DOHH2 (cell line): Measurements from ENCODE around the gene ZNFX1.

Source experiments
- H3F3A ChIP-seq: fragments of 200-600 bp; sonication (generic), shearing (Covaris generic); 2 replicates; pipeline ENCODE4 v1.6.0; 2016; ENCODE audit warnings: antibody characterized with exemption, mild to moderate bottlenecking; ENCODE audit not compliant: control insufficient read depth, insufficient read depth
- H3K27ac ChIP-seq: fragments of 200-600 bp; sonication (generic); 2 replicates; pipeline ENCODE4 v1.5.1; 2014; ENCODE audit warnings: low read depth, mild to moderate bottlenecking, low read length, moderate library complexity
- H3K27me3 ChIP-seq: fragments of 200-600 bp; sonication (generic); 2 replicates; pipeline ENCODE4 v1.6.1; 2014; ENCODE audit warnings: mild to moderate bottlenecking, low read length, mixed read lengths; ENCODE audit not compliant: control insufficient read depth
- H3K36me3 ChIP-seq: fragments of 200-600 bp; sonication (generic); 2 replicates; pipeline ENCODE4 v1.6.1; 2014; ENCODE audit warnings: mild to moderate bottlenecking, low read length, moderate library complexity, mixed read lengths; ENCODE audit not compliant: control insufficient read depth
- H3K4me1 ChIP-seq: fragments of 200-600 bp; sonication (generic); 2 replicates; pipeline ENCODE4 v1.6.1; 2014; ENCODE audit warnings: mild to moderate bottlenecking, low read length, mixed read lengths; ENCODE audit not compliant: control insufficient read depth
- H3K4me2 ChIP-seq: fragments of 200-600 bp; sonication (generic); 2 replicates; pipeline ENCODE4 v1.6.0; 2014; ENCODE audit warnings: mild to moderate bottlenecking, low read length, moderate library complexity
- H3K4me3 ChIP-seq: fragments of 200-600 bp; sonication (generic); 2 replicates; pipeline ENCODE4 v1.5.1; 2014; ENCODE audit warnings: mild to moderate bottlenecking, low read length, mixed read lengths
- H3K79me2 ChIP-seq: fragments of 200-600 bp; sonication (generic); 2 replicates; pipeline ENCODE4 v1.6.1; 2014; ENCODE audit warnings: mild to moderate bottlenecking, low read length, mixed read lengths; ENCODE audit not compliant: control insufficient read depth
- H3K9me2 ChIP-seq: fragments of 200-600 bp; sonication (generic); replicated peaks from 2 replicates; pipeline ENCODE4 v1.6.1; 2014; ENCODE audit warnings: mild to moderate bottlenecking, low read length, mixed read lengths; ENCODE audit not compliant: control insufficient read depth
- H3K9me3 ChIP-seq: fragments of 200-600 bp; sonication (generic); 2 replicates; pipeline ENCODE4 v1.6.1; 2014; ENCODE audit warnings: antibody characterized with exemption, low read length, mixed read lengths; ENCODE audit not compliant: control insufficient read depth, insufficient read depth
- H4K20me1 ChIP-seq: fragments of 200-600 bp; sonication (generic); 2 replicates; pipeline ENCODE4 v1.6.0; 2014; ENCODE audit warnings: low read depth, mild to moderate bottlenecking, antibody characterized with exemption, low read length, moderate library complexity; ENCODE audit not compliant: control insufficient read depth, insufficient read depth
- EZH2phosphoT487 ChIP-seq: fragments of 200-600 bp; sonication (generic); IDR thresholded peaks from 2 replicates; pipeline ENCODE4 v1.6.1; 2017; ENCODE audit warnings: borderline replicate concordance, mild to moderate bottlenecking, antibody characterized with exemption, low read length, moderate library complexity, mixed read lengths
- TF ChIP-seq, protein P1 (sequence below): fragments of 200-600 bp; sonication (generic); IDR thresholded peaks from one replicate; pipeline ENCODE4 v1.5.1; 2014; ENCODE audit warnings: antibody characterized with exemption, mild to moderate bottlenecking, low read depth, low read length; ENCODE audit not compliant: poor library complexity, severe bottlenecking

The ZNFX1 gene

DNA sequence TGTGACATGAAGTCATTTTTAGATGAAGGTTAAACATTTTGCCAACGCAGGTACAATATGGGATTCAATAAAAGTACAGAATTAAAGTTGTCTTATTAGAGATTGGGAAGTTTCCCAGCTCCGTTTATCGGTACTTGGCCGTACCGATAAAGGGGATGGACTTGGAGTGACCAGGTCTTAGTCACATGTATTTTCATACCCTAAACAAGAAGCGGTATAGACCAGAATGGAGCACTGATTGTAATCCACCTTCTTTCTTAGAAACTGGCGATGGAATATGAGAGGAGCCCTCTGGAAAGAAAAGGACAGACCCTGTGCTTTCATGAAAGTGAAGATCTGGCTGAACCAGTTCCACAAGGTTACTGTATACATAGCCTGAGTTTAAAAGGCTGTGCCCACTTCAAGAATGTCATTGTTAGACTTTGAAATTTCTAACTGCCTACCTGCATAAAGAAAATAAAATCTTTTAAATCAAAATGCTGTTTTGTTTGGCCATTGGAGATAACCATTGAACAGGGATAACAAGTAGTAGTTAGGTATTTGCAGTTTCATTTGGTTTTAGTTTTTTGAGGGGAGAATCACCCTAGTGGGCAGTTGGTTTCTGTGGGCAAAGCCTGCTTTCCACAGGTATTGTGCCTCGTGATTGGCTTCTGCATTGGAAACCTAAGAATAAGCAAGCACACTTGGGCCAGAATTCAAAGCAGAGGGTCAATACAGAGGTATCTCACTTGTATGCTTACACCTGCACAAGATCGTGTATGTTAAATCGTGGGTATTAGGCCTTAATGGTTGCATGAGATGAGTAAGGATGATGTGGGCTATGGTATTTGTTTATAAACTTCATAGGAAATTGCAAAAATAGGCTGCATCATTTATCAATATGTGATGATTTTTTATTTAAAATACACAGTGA lies 11.2 kb upstream of the ZNFX1 start:
- no peaks in the 10 kb centered on the region for H3K27me3 ChIP-seq
- no peaks in the 10 kb centered on the region for H3K9me2 ChIP-seq
- peaks cover 48% of the 10 kb centered on the region for H4K20me1 ChIP-seq
- no peak for TF ChIP-seq EZH2phosphoT487
- TF ChIP-seq, protein P1, sequence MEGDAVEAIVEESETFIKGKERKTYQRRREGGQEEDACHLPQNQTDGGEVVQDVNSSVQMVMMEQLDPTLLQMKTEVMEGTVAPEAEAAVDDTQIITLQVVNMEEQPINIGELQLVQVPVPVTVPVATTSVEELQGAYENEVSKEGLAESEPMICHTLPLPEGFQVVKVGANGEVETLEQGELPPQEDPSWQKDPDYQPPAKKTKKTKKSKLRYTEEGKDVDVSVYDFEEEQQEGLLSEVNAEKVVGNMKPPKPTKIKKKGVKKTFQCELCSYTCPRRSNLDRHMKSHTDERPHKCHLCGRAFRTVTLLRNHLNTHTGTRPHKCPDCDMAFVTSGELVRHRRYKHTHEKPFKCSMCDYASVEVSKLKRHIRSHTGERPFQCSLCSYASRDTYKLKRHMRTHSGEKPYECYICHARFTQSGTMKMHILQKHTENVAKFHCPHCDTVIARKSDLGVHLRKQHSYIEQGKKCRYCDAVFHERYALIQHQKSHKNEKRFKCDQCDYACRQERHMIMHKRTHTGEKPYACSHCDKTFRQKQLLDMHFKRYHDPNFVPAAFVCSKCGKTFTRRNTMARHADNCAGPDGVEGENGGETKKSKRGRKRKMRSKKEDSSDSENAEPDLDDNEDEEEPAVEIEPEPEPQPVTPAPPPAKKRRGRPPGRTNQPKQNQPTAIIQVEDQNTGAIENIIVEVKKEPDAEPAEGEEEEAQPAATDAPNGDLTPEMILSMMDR, result no peak
- peaks cover 37% of the 10 kb centered on the region for H3K4me1 ChIP-seq
- no peak overlapping the region for H3K4me2 ChIP-seq
- no peak overlapping the region; the same call in 1 of the 2 replicates for H3K27ac ChIP-seq
- peaks cover 85% of the 10 kb centered on the region for H3K36me3 ChIP-seq
- H3K9me3 ChIP-seq, result no peaks in the 10 kb centered on the region
- no peak overlapping the region for H3K4me3 ChIP-seq
- peaks cover 39% of the 10 kb centered on the region for H3K79me2 ChIP-seq
- peaks cover 90% of the 10 kb centered on the region for H3F3A ChIP-seq

DNA sequence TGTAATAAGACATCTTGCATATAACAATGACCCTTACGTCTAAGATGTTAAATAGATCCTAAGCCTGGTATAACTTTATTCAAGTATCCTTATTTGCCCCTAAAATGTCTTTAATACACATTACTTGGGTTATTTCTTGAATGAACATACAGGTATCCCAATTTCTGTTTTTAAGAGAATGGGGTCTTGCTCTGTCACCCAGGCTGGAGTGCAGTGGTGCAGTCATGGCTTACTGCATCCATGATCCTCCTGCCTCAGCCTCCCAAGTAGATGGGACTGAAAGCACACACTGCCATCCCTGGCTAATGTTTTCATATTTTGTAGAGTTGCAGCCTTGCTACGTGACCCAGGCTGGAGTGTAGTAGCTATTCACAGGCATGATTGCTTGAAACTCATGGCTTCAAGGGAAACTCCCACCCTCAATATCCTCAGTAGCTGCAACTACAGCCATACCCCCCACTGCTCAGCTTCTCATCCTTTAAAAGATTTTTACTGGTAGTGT lies 10.4 kb upstream of the ZNFX1 start:
- Histone ChIP-seq H3K9me2 (no peaks in the 10 kb centered on the region), H3K79me2 (peaks cover 47% of the 10 kb centered on the region), H3K27me3 (no peaks in the 10 kb centered on the region), H3K36me3 (peaks cover 92% of the 10 kb centered on the region), H3K4me2 (no peak overlapping the region), H3F3A (peaks cover 98% of the 10 kb centered on the region), H3K9me3 (no peaks in the 10 kb centered on the region), H3K4me1 (peaks cover 44% of the 10 kb centered on the region), H3K27ac (no peak overlapping the region; the same call in 1 of the 2 replicates), H3K4me3 (no peak overlapping the region), H4K20me1 (peaks cover 55% of the 10 kb centered on the region)
- TF ChIP-seq EZH2phosphoT487, result no peak
- TF ChIP-seq, protein P1, result no peak

DNA sequence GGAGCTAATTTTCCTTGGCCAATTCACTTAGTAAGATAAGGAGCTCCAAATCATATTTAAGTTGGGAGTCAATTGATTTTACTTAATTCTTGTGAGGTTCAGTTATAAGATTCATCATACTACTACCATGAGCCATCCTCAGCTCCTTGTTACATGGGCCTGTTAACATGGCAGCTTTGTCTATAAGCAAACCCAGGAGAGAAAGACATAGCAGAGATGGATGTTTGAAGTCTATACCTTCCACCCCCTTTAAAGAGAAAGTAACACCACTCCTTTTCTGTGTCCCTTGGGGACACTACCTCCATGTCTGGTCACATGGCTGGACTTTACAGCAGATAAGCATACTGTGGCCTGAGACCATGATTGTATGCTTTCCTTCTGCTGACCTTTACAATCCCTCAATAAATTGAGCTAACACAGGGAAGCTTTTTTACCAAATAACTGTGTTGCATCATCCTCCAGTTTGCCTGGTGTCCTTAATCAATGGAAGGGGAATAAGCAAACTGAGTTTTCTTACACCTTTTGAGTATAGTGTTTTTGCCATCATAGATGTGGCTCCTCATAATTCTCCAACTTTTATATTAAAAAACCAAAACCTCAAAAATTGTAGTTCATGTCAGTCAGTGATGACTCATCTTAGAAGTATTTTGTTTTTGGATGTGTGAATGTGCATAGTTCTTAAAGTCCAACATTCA lies 9.8 kb upstream of the ZNFX1 start:
- TF ChIP-seq, protein P1, result no peak
- no peak for TF ChIP-seq EZH2phosphoT487
- H3K9me3 ChIP-seq, result no peaks in the 10 kb centered on the region
- no peak overlapping the region for H3K4me3 ChIP-seq
- peaks cover 50% of the 10 kb centered on the region for H3K4me1 ChIP-seq
- H4K20me1 ChIP-seq, result peaks cover 61% of the 10 kb centered on the region
- H3K36me3 ChIP-seq, result peaks cover 98% of the 10 kb centered on the region
- H3K27me3 ChIP-seq, result no peaks in the 10 kb centered on the region
- peaks cover 53% of the 10 kb centered on the region for H3K79me2 ChIP-seq
- H3K9me2 ChIP-seq, result no peaks in the 10 kb centered on the region
- 0 out of 2 replicates have a peak overlapping the region, but pooled peaks have one; percentile 12 for H3K4me2 ChIP-seq
- H3K27ac ChIP-seq, result peak overlapping the region; percentile 14
- H3F3A ChIP-seq, result peaks cover 98% of the 10 kb centered on the region
